NCI-H2196 treated with DMSO at 0.1 percent for 48 hours (cell line): ENCODE data around the gene ASB5.
"Not testable (repeated sequence)": the region's sequence is repeated elsewhere in the genome, so short reads cannot be mapped to it uniquely, and the experiment has no call there.

Experiments
- DNase-seq: peaks from one replicate; lab custom pipeline; 2025; ENCODE audit not compliant: unreplicated experiment; lab: John Stamatoyannopoulos, UW

The ASB5 gene

GRCh38 chr4:176268963-176269362 lies at the start of gene ASB5:
ASB5 (minus strand) TSS chr4:176269222; CDS start chr4:176269108, 114 bp downstream.
- DNase-seq: no peak

- DNase-seq: no peak
Observed at GRCh38 chr4:176313596-176314336, 44.7 kb upstream of the ASB5 start.

DNA sequence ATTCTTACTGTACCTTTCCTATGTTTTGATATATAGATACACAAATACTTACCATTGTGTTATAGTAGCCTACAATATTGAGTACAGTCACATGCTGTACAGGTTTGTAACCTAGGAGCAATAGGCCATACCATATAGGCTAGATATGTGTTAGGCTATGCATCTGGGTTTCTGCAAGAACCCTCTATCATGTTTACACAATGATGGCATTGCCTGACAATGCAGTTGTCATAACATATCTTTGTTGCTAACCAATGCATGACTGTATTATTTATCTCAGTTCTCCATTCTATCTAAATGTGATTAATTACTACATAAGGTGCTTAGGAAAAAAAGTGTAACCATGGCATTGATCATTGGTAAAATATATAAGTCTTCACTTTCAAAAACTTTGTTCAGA lies 40.8 kb upstream of the ASB5 start:
- DNase-seq: no peak

- no peak for DNase-seq
Observed at GRCh38 chr4:176309046-176309445, 40.0 kb upstream of the ASB5 start.

GRCh38 chr4:176308441-176308840 lies 39.4 kb upstream of the ASB5 start:
- no peak for DNase-seq

- DNase-seq: no peak
Observed at GRCh38 chr4:176307666-176307930, 38.6 kb upstream of the ASB5 start.

DNA sequence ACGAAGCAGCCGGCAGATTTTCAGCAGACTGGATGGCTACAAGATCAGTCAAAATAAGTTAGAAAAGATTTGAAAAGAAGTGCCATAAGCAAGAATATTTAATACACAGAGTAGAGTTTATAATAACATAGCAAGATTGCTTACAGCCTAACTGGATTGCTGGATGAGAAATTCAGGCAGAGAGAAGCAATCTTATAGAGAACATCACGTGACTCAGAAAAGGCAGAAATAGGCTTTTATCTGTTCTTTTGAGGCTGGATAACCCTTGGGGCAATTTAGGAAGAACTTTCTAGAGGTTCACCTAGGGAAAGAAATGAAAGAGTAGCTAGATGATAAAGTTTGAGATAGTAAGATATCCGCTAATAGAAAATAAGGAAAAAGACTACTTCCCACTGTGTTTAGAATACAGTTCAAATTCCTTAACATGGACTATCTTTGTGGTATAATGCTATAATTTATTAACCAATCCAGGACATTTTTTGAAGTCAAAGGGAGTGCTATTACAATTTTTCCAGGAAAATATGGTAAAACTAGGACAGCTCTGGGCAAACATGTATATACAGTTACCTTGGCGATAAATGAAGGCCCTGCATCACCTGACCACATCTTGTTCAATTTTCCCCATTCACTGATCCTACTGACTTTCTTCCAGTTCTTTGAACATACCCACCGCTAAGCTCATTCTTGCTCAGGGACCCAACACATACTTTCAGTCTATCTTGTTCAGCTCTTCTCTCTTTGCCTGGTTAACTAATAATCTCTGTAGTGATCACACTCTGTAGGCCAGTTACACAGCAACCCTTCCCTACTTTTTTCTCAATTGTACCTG lies 38.0 kb upstream of the ASB5 start:
- no peak for DNase-seq

GRCh38 chr4:176303938-176304337 lies 34.9 kb upstream of the ASB5 start:
- DNase-seq: no peak

GRCh38 chr4:176302283-176303275 lies 33.6 kb upstream of the ASB5 start:
- no peak for DNase-seq

DNA sequence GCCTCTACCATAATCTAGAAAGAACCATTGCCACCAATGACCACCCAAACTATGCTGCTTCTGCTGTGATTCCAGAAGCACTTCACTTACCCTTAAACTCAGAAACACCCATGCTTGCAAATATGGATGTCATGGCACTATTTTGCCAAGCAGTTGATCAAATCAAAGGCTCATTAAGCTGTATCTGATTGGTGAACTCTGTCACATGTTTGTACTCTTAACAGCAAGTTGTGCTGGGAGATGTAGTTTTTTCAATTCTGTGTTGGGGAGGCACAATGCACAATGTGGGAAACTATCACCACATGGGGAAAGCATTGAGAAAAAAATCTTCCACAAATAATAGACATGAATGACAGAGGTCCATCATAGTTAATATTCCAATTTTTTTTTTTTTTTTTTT lies 31.5 kb upstream of the ASB5 start:
- no peak for DNase-seq

GRCh38 chr4:176300036-176300435 lies 31.0 kb upstream of the ASB5 start:
- no peak for DNase-seq

DNA sequence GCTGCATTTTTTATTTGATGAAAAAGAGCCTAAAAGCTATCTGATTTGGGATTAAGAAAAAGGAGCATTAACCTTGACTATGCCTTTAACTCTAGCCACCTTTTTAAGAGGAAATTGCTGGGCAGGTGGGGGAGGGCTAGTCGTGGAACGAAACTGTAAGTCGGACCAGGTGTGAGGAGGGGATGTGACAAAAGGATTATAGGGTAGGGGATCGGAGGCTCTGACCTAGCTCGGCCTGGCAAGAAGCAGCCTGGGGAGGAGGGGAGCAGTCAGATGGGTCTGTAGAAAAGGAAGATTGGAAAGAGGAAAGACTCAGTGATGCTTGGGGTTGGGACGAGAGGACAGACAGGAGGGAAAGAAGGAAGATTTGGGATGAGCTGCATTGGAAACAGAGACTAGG lies 29.6 kb upstream of the ASB5 start:
- no peak for DNase-seq

GRCh38 chr4:176295907-176296306 lies 26.9 kb upstream of the ASB5 start:
- not testable (repeated sequence) for DNase-seq

GRCh38 chr4:176293660-176294059 lies 24.6 kb upstream of the ASB5 start:
- DNase-seq: no peak

DNA sequence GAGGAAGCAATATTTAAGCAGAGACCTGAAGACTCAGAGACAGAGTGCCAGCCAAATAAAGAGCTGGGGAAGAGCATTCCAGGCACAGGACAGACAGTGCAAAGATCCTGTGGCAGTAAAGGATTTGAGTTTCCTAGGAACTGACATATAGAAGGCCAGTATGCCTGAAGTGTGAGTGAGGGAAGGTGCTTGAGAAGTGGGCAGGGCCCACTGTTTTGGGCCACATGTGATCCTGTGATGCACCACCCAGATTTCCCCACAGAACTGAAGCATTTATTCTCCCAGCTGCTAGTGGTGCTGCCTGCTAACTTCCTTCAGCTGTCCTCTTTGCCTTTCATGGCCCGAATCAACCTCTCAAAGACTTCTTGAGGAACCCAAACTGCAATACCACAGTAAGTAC lies 23.9 kb upstream of the ASB5 start:
- DNase-seq: no peak

- DNase-seq: no peak
Observed at GRCh38 chr4:176291748-176292147, 22.7 kb upstream of the ASB5 start.

GRCh38 chr4:176290520-176290919 lies 21.5 kb upstream of the ASB5 start:
- DNase-seq: no peak

DNA sequence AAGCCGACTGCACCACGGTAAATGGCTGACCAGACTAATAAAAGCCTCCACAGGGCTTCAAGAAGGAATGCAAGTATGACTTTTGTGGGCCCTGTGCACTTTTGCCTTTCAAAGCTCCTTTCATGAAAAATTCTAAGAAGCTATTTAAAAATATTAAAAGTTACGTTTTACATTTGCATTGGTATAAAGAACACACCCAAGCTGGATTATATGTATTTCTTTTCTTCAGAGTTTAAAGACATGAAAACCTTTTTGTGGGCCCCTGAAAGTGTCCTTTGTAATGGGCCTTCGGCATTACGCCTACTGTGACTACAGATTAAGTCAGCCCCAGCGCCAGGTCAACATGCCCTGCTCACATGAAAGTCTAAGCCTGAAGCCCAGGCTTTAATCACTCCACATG lies 20.5 kb upstream of the ASB5 start:
- DNase-seq: no peak

- DNase-seq: no peak
Observed at GRCh38 chr4:176288020-176288419, 19.0 kb upstream of the ASB5 start.

DNA sequence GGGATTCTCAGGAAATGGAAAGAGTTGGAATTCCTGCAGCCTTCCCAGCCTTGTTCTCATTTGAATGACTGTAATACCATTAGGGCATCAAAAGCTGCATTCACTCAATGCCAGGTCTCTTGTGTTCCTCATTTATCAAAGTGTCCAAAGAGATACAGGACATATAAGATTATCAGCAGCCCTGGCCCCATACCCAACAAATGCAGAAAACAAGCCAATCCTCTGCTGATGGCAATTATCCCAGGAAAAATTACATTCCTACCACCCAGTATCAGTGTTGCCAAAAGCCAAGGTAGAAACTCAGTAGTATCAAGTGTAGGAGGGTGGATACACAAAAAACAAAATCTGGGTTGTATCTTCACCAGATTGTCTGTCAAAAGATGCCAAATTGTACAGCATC lies 18.5 kb upstream of the ASB5 start:
- DNase-seq: no peak

- no peak for DNase-seq
Observed at GRCh38 chr4:176286728-176287127, 17.7 kb upstream of the ASB5 start.
